ENCODE measurements around the gene ZNF787. TPM values are rescaled to one million over a fixed set of nuclear protein-coding genes. Genes with fewer than 3 reads are reported as not detected.

ZNF787 gene
- total RNA-seq, 4 donors from 2014 or later, result 9.6 to 16.3 (median 14.3) TPM

DNA sequence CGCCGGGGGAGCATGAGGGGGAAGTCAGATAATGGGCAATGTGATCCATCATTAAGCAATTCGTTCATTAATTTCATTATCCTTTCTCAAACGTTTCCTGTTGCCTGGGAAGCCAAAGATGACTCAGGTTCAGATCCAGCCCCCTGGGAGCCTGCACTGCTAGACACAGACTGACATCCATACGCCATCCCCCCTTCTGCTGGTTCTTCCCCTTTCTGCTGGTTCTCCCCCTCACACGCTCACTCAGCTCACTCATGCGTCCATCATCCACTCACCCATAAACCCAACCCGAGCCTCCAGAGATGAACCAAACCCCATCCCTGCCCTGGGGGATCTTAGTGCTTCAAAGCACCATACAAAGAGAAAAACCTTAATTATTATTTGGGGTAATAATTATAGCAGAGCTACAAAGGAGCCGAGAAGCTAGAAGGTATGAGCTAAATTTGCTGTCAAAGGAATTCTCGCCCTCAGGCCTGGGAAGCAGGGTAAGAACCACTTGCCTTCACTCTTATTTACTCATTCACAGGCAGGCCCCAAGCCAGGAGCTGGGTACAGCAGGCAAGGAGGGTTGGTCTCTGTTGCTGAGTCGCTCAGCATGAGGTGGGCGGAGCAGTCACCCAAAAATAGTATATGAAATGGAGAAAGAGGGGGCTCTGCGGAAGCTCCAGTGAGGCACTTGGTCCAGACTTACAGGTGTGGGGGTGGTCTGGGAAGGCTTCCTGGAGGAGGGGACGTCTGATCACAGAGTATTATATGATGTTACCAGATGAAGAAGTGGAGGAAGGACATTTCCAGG, 13.0 kb upstream of the ZNF787 start:
- Histone ChIP-seq H3K36me3 (no peaks in the 10 kb centered on the region), H3K4me3 (no peak overlapping the region), H3K27ac (no peak overlapping the region), H3K4me1 (peaks cover 13% of the 10 kb centered on the region), H3K9me3 (no peaks in the 10 kb centered on the region), H3K27me3 (no peaks in the 10 kb centered on the region)
- DNase-seq (ENCODE audit: low spot score in 2 of 2), result no peak
- WGBS, result 47% methylated on average over 14 of the region's 14 CpGs
- no peak for TF ChIP-seq EP300 (IDR thresholded peaks at IDR 0.05)
- TF ChIP-seq POLR2AphosphoS5 (IDR thresholded peaks at IDR 0.05), result no peak
- TF ChIP-seq, protein P1, sequence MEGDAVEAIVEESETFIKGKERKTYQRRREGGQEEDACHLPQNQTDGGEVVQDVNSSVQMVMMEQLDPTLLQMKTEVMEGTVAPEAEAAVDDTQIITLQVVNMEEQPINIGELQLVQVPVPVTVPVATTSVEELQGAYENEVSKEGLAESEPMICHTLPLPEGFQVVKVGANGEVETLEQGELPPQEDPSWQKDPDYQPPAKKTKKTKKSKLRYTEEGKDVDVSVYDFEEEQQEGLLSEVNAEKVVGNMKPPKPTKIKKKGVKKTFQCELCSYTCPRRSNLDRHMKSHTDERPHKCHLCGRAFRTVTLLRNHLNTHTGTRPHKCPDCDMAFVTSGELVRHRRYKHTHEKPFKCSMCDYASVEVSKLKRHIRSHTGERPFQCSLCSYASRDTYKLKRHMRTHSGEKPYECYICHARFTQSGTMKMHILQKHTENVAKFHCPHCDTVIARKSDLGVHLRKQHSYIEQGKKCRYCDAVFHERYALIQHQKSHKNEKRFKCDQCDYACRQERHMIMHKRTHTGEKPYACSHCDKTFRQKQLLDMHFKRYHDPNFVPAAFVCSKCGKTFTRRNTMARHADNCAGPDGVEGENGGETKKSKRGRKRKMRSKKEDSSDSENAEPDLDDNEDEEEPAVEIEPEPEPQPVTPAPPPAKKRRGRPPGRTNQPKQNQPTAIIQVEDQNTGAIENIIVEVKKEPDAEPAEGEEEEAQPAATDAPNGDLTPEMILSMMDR (IDR thresholded peaks at IDR 0.05), result no peak
- TF ChIP-seq POLR2A (IDR thresholded peaks at IDR 0.05), result no peak

DNA sequence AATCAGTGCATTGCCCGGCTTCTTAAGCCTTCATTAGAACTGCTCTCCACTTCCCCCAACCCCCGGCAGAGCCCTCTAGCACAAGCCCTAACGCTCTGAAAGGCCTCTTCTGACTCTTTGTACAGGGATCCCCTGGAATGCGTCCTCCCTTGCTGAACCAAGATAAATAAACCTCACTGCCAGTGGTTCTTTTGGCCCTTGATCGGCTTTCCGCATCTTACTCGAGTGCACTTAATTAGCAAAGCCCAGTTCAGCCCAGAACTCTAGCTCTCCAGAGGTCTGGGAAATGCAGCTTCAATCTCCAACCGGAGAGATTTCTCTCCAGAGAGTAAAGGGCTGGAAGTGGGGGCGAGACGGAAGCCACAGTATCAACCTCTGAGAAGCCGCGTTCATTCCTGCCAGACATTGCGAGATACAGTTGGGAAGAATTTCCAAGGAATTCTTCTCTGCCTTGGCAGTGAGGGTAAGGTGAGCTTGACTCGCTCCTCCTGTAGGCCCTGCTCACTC, 11.3 kb upstream of the ZNF787 start:
- H3K27me3 ChIP-seq, result no peaks in the 10 kb centered on the region
- no peak overlapping the region for H3K4me3 ChIP-seq
- H3K36me3 ChIP-seq, result no peaks in the 10 kb centered on the region
- WGBS, result 47% methylated on average over 14 of the region's 14 CpGs
- peaks cover 9% of the 10 kb centered on the region for H3K4me1 ChIP-seq
- H3K27ac ChIP-seq, result no peak overlapping the region
- no peak for DNase-seq (ENCODE audit: low spot score in 2 of 2)
- no peaks in the 10 kb centered on the region for H3K9me3 ChIP-seq
- TF ChIP-seq EP300 (IDR thresholded peaks at IDR 0.05), result no peak
- TF ChIP-seq POLR2AphosphoS5 (IDR thresholded peaks at IDR 0.05), result no peak
- no peak for TF ChIP-seq POLR2A (IDR thresholded peaks at IDR 0.05)
- TF ChIP-seq, protein P1 (IDR thresholded peaks at IDR 0.05), result no peak

DNA sequence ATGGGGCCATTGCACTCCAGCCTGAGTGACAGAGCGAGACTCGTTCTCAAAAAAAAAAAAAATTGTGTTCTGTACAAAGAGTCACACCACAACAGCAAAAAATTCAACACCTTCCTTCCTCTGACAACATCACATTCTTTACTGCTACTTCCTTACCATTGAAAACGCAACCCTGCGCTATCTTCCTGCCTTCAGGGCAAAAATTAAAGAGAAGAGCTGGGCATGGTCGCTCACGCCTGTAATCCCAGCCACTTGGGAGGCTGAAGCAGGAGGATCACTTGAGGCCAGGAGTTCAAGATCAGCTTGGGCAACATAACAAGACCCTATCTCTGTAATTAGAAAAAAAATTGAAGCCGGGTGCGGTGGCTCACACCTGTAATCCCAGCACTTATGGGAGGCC, 10.6 kb upstream of the ZNF787 start:
- no peak overlapping the region for H3K27ac ChIP-seq
- no peak for TF ChIP-seq POLR2AphosphoS5 (IDR thresholded peaks at IDR 0.05)
- TF ChIP-seq EP300 (IDR thresholded peaks at IDR 0.05), result no peak
- no peak for TF ChIP-seq POLR2A (IDR thresholded peaks at IDR 0.05)
- TF ChIP-seq, protein P1 (IDR thresholded peaks at IDR 0.05), result no peak
- no peak overlapping the region for H3K4me3 ChIP-seq
- H3K9me3 ChIP-seq, result no peaks in the 10 kb centered on the region
- 77% methylated on average over 6 of the region's 8 CpGs for WGBS
- no peaks in the 10 kb centered on the region for H3K27me3 ChIP-seq
- H3K4me1 ChIP-seq, result peaks cover 9% of the 10 kb centered on the region
- H3K36me3 ChIP-seq, result no peaks in the 10 kb centered on the region
- DNase-seq (ENCODE audit: low spot score in 2 of 2), result no peak

DNA sequence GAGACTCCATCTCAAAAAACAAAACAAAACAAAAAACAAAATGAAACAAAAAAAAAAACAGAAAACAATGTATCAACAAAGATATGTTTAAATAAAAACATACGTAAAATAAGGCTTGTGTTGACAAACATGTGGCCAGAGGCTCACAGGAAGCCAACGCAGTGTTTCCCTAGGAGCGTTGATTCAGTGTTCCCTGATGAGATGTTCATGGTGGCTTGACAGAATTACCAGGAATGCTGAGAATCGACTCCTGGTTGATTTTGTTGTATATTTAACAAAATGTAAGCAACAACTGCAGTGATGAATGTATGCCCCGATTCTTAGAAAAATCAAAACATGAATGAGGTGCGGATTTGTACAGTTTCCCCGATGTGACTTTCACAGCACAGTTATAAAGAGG, 8.9 kb upstream of the ZNF787 start:
- no peaks in the 10 kb centered on the region for H3K9me3 ChIP-seq
- WGBS, result 82% methylated on average over 7 of the region's 7 CpGs
- H3K4me1 ChIP-seq, result peaks cover 9% of the 10 kb centered on the region
- H3K36me3 ChIP-seq, result no peaks in the 10 kb centered on the region
- H3K27ac ChIP-seq, result no peak overlapping the region
- TF ChIP-seq, protein P1 (IDR thresholded peaks at IDR 0.05), result no peak
- no peak for TF ChIP-seq EP300 (IDR thresholded peaks at IDR 0.05)
- TF ChIP-seq POLR2AphosphoS5 (IDR thresholded peaks at IDR 0.05), result no peak
- no peak for TF ChIP-seq POLR2A (IDR thresholded peaks at IDR 0.05)
- no peak for DNase-seq (ENCODE audit: low spot score in 2 of 2)
- H3K27me3 ChIP-seq, result no peaks in the 10 kb centered on the region
- H3K4me3 ChIP-seq, result no peak overlapping the region

DNA sequence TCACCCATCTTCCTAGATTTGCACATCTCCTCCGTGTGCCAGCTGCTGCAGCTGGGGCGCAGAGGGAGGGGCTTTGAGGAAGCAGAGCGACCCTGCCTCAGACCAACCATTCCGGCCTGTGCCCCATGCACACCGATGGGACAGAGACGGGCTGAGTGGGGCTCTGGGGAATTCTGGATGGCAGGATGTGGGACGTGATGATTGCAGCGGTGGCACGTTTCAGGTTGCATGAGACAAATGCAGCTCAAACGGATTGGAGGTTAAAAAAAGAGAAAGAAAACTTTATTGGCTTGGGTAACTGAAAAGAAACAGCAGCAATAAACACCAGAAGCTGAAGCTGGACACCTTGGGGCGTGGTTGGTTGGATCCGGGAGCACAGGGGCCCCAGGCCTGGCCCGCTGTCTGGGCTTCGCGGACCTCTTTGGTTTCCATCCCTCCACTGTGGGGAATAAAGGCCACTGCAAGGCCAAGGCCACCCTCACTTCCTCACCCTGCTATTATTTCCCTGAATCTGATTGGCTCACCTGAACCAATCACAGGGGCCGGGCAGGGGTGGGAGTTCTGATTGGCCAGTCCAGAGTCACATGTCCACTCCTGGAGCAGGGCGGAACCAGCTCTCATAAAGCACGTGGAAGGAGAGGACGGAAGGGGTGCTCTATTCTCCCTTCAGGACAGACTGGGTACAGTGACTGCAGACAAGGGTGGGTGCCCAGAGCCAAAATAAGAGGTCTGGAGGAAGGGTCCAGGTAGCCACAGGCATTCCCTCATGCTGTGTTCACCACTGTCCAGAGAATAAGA, 6.1 kb upstream of the ZNF787 start:
- H3K9me3 ChIP-seq, result no peaks in the 10 kb centered on the region
- H3K4me3 ChIP-seq, result no peak overlapping the region
- H3K27me3 ChIP-seq, result no peaks in the 10 kb centered on the region
- H3K27ac ChIP-seq, result no peak overlapping the region
- no peak for DNase-seq (ENCODE audit: low spot score in 2 of 2)
- 85% methylated on average over 19 of the region's 19 CpGs for WGBS
- peaks cover under 1% of the 10 kb centered on the region for H3K4me1 ChIP-seq
- TF ChIP-seq EP300 (IDR thresholded peaks at IDR 0.05) (no peak), POLR2AphosphoS5 (IDR thresholded peaks at IDR 0.05) (no peak)
- TF ChIP-seq, protein P1 (IDR thresholded peaks at IDR 0.05), result no peak
- no peaks in the 10 kb centered on the region for H3K36me3 ChIP-seq
